Esophagus muscularis mucosa (tissue), 4 donors: Measurements from ENCODE around the gene KCNAB2. TPM values are rescaled to one million over a fixed set of nuclear protein-coding genes. Genes with fewer than 3 reads are reported as not detected.
A peak's percentile ranks its signal among the peaks of the same experiment; 100 is the strongest.

Source experiments
- DNase-seq: peaks from one replicate; pipeline ENCODE4 v3.0.0-alpha.2; 2017; ENCODE audit errors: extremely low spot score
- H3K27ac ChIP-seq, 4 donors: fragments of 200-600 bp; sonication (generic); replicated peaks in 1 of 4; 1 replicate in 3 of 4; 2 replicates in 1 of 4; pipeline ENCODE4 v1.5.1; 2016 to 2019; ENCODE audit warnings: mild to moderate bottlenecking in 1 of 4
- H3K27me3 ChIP-seq, 4 donors: fragments of 200-600 bp; sonication (generic); one replicate each; pipeline versions ENCODE4 v1.5.1 to v1.6.0; 2016 to 2019
- H3K36me3 ChIP-seq, 4 donors: fragments of 200-600 bp; sonication (generic); one replicate each; pipeline ENCODE4 v1.5.1; 2016 to 2019
- H3K4me1 ChIP-seq, 4 donors: fragments of 200-600 bp; sonication (generic); one replicate each; pipeline ENCODE4 v1.5.1; 2016 to 2019
- H3K4me3 ChIP-seq, 4 donors: fragments of 200-600 bp; sonication (generic); 1 replicate in 2 of 4; 2 replicates in 2 of 4; pipeline ENCODE4 v1.5.1; 2016 to 2019; ENCODE audit warnings: mild to moderate bottlenecking in 4 of 4, moderate library complexity in 1 of 4
- H3K9me3 ChIP-seq, 4 donors: fragments of 200-600 bp; sonication (generic); 1 replicate in 3 of 4; 2 replicates in 1 of 4; pipeline ENCODE4 v1.5.1; 2016 to 2019
- EP300 ChIP-seq: sonication (generic); formaldehyde crosslinking; IDR thresholded peaks from one replicate; pipeline ENCODE4 v1.6.1; 2017; ENCODE audit warnings: antibody characterized with exemption
- POLR2A ChIP-seq: fragments of 450-650 bp; IDR thresholded peaks from one replicate; pipeline ENCODE4 v1.6.1; 2017; ENCODE audit warnings: antibody characterized with exemption, moderate library complexity, mild to moderate bottlenecking, low read depth
- POLR2AphosphoS5 ChIP-seq, 2 donors: sonication (generic); formaldehyde crosslinking; IDR thresholded peaks; one replicate each; pipeline ENCODE4 v1.6.1; 2017; ENCODE audit warnings: antibody characterized with exemption in 2 of 2
- WGBS: methylation state at CpG from one replicate; pipeline ENCODE4 v1.1.5; 2018; 5-methylcytosine and 5-hydroxymethylcytosine counted together
- intact Hi-C: fragments of 100-400 bp; cut with DNase I; formaldehyde crosslinking; loops from one replicate; pipeline ENCODE4 v1.15.1; 2023
- total RNA-seq, 4 donors: library from RNA; depleted of rRNA; stranded (reverse); fragments of >200 nt; gene quantifications; one replicate each; pipeline versions ENCODE4 v1.1.0 to v1.2.1, GENCODE V29; 2016
- TF ChIP-seq, protein P1 (sequence below), 3 experiments: fragments of 200-600 bp in 2 of 3; fragments of 450-650 bp in 1 of 3; sonication (generic) in 2 of 3; IDR thresholded peaks; one replicate each; pipeline ENCODE4 v1.5.1; 2017 to 2019; ENCODE audit warnings: antibody characterized with exemption in 3 of 3, mild to moderate bottlenecking in 2 of 3, moderate library complexity in 1 of 3

Gene KCNAB2
- total RNA-seq, 4 donors from 2014 or later, result 10.4 to 19.3 (median 13.2) TPM

DNA sequence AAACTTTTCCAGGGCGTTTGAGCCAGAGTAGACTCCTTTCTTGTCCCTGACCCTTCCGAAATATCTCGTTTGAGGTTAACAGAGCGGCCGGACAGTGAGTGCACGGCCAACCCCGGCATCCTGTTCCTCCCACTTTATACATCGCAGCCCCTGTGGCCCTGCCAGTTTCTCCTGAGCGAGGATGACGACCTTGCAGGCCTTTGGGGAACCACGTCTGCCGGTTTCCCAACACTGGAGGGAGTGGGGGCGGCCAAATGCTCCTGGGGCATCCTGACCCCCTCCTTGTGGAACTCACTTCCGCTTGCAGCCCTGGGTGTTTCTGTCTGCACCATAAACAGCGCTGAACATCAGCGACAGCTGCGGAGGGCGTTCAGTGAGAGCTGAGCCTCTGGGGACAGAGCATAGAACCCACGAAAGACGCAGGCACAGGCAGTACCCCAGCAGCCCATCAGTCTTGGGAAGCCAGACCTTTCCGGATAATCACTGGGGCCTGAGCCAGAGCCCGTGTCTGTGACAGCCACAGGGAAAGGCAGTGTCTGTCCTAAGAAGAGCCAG is 4.8 kb upstream of the KCNAB2 start:
- Histone ChIP-seq H3K36me3 (peaks cover 0 to 19% (median 2%) of the 10 kb centered on the region in 4 donors), H3K4me3 (no peak overlapping the region), H3K4me1 (no peaks in the 10 kb centered on the region), H3K27ac (no peak overlapping the region), H3K9me3 (no peaks in the 10 kb centered on the region), H3K27me3 (peaks cover 0 to 28% (median 0%) of the 10 kb centered on the region in 4 donors)
- intact Hi-C loops, result no loop called here
- no peak for TF ChIP-seq EP300
- TF ChIP-seq POLR2A, result no peak
- TF ChIP-seq, protein P1, sequence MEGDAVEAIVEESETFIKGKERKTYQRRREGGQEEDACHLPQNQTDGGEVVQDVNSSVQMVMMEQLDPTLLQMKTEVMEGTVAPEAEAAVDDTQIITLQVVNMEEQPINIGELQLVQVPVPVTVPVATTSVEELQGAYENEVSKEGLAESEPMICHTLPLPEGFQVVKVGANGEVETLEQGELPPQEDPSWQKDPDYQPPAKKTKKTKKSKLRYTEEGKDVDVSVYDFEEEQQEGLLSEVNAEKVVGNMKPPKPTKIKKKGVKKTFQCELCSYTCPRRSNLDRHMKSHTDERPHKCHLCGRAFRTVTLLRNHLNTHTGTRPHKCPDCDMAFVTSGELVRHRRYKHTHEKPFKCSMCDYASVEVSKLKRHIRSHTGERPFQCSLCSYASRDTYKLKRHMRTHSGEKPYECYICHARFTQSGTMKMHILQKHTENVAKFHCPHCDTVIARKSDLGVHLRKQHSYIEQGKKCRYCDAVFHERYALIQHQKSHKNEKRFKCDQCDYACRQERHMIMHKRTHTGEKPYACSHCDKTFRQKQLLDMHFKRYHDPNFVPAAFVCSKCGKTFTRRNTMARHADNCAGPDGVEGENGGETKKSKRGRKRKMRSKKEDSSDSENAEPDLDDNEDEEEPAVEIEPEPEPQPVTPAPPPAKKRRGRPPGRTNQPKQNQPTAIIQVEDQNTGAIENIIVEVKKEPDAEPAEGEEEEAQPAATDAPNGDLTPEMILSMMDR (IDR thresholded peaks at IDR 0.05), result no peak
- no peak for TF ChIP-seq POLR2AphosphoS5 (IDR thresholded peaks at IDR 0.05)
- no peak for DNase-seq
- 88% methylated on average over 21 of the region's 22 CpGs for WGBS

DNA sequence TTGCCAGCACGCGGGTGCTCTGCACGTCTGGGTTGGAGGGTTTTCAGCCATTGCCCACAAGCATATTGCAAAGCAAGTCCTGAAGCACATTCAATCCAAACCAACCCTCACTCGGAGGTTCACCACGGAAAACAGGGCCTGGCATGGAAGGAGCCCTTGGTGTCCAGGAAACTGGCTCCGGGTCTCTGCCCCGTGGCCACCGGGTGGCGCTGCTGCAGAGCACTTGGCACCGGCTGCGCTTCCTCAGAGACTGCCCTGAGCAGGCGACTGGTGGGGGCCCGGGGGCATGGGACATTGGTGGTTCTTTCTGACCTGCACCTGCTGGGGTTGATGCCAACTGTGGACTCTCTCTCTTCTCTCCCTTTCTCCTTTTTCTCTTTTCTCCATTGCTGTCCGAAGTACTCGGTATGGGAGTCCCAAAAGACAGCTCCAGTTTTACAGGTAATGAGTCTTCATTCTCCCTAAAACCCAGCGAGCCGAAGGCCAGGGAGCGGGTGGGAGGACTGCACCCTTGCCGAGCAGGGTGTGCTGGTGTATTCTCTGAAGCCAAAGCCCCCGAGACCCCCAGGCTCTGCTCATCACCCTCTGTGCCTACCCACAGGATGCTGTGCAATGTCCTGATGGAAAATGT is 4.1 kb upstream of the KCNAB2 start:
- no peak overlapping the region for H3K27ac ChIP-seq
- peaks cover 0 to 19% (median 2%) of the 10 kb centered on the region in 4 donors for H3K36me3 ChIP-seq
- H3K9me3 ChIP-seq, result no peaks in the 10 kb centered on the region
- no peak overlapping the region for H3K4me3 ChIP-seq
- 79% methylated on average over 11 of the region's 20 CpGs for WGBS
- peaks cover 0 to 28% (median 0%) of the 10 kb centered on the region in 4 donors for H3K27me3 ChIP-seq
- TF ChIP-seq, protein P1 (IDR thresholded peaks at IDR 0.05), result peak in 2 of 3 experiments; percentile 29 to 45
- TF ChIP-seq POLR2AphosphoS5 (IDR thresholded peaks at IDR 0.05), result no peak
- DNase-seq, result no peak
- intact Hi-C loops, result no loop called here
- H3K4me1 ChIP-seq, result no peaks in the 10 kb centered on the region

DNA sequence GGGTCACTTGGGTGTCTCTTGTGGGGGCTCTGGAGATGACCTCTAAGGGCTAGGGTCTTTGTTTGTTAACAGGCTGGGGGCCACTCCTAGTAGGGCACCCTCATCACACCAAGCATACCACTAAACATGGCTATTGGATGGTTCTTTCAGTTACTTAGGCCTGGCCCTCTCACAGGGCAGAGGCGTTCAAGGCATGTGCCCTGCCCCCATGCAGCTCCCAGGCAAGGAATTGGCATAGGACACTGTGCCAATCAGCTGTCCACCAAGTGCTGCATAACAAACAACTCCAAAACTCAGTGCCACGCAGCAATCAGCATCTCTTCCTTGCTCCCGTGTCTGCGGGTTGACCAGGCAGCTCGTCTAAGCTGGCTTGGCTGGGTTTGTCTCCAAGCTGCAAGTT is 2.1 kb upstream of the KCNAB2 start:
- TF ChIP-seq, protein P1 (IDR thresholded peaks at IDR 0.05), result no peak
- TF ChIP-seq EP300 (no peak), POLR2AphosphoS5 (IDR thresholded peaks at IDR 0.05) (no peak), POLR2A (no peak)
- no peaks in the 10 kb centered on the region for H3K4me1 ChIP-seq
- intact Hi-C loops, result no loop called here
- H3K9me3 ChIP-seq, result no peaks in the 10 kb centered on the region
- WGBS, result 96% methylated on average over 4 of the region's 5 CpGs
- no peak for DNase-seq
- no peak overlapping the region for H3K27ac ChIP-seq
- H3K27me3 ChIP-seq, result peaks cover 0 to 28% (median 0%) of the 10 kb centered on the region in 4 donors
- H3K36me3 ChIP-seq, result peaks cover 0 to 19% (median 2%) of the 10 kb centered on the region in 4 donors
- H3K4me3 ChIP-seq, result no peak overlapping the region

DNA sequence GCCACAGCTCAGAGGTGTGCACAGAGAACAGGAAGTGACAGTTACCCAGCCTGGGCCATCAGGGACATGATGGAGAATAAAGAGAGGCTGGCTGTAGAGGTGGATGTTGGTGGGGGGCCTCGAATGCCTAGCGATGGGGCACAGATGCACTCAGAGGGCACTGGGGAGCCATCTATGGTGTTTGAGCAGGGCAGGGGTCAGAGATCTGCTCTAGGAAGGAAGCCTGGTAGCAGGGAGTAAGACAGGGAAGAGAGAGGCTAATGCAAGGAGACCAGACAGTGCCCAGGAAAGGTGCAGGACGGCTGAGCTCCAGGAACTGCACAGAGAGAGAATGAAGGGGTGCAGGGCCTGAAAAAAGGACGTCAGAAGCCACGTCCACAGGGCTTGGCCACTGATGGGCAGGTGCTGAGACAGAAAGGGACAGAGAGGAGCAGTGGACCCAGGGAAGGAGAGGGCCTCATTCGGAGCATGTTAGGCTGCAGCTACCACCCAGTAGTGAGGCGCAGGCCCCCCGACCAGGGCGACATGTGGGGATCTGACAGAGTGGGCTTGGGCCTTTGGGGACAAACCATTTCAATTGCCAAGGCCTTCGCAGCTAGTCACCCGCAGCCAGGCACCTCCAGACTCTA is 1.1 kb upstream of the KCNAB2 start:
- Histone ChIP-seq H3K36me3 (peaks cover 0 to 19% (median 2%) of the 10 kb centered on the region in 4 donors), H3K4me1 (no peaks in the 10 kb centered on the region), H3K9me3 (no peaks in the 10 kb centered on the region), H3K27ac (no peak overlapping the region), H3K27me3 (peaks cover 0 to 24% (median 0%) of the 10 kb centered on the region in 4 donors), H3K4me3 (no peak overlapping the region)
- WGBS, result 89% methylated on average over 11 of the region's 11 CpGs
- TF ChIP-seq POLR2A (no peak), EP300 (no peak), POLR2AphosphoS5 (IDR thresholded peaks at IDR 0.05) (no peak)
- TF ChIP-seq, protein P1 (IDR thresholded peaks at IDR 0.05), result no peak
- DNase-seq, result no peak
- intact Hi-C loops, result no loop called here
